Activated T-cell treated with anti-CD3 and anti-CD28 coated beads, Interleukin-2, amount 50 U/mL, for 24 hours (primary cell): Measurements from ENCODE around the gene GPR158.

Experiments used
- DNase-seq: peaks from one replicate; pipeline ENCODE4 v3.0.0-alpha.2; 2020
- H3K27ac Mint-ChIP-seq: 2 replicates; pipeline ENCODE4 v1.8.0; 2020; ENCODE audit warnings: mild to moderate bottlenecking, mixed read lengths
- H3K27me3 Mint-ChIP-seq: 2 replicates; pipeline ENCODE4 v1.8.0; 2020; ENCODE audit warnings: mixed read lengths
- H3K36me3 Mint-ChIP-seq: 2 replicates; pipeline ENCODE4 v1.8.0; 2020; ENCODE audit warnings: low read depth, mixed read lengths
- H3K4me1 Mint-ChIP-seq: 2 replicates; pipeline ENCODE4 v1.8.0; 2020; ENCODE audit warnings: low read depth, mixed read lengths
- H3K4me3 Mint-ChIP-seq: 2 replicates; pipeline ENCODE4 v1.8.0; 2020; ENCODE audit warnings: mild to moderate bottlenecking, moderate library complexity, mixed read lengths
- H3K9me3 Mint-ChIP-seq: 2 replicates; pipeline ENCODE4 v1.8.0; 2020; ENCODE audit warnings: mixed read lengths

Gene GPR158

DNA sequence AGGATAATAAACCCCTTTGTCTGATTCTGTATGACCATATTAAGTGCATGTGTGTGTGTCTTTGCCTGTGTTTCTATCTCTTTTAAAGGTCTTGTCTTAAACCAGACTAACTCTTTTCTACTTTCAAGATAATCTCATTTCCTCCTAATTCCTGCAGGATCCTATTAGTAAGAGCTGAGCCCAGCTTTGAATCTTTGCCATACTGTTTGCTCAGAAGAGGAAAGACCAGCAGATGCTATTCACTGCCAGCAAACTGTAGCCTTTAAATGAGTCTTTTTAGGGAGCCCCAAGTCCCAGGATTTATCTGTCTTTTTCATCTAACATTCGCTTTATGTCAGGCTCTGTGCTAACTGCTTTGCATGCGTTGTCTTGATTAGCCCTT is 2.9 kb downstream of the GPR158 start:
- Mint-ChIP-seq H3K9me3 (peaks cover 4% of the 10 kb centered on the region), H3K27ac (no peak overlapping the region), H3K36me3 (no peaks in the 10 kb centered on the region), H3K4me3 (no peak overlapping the region), H3K4me1 (peaks cover 18% of the 10 kb centered on the region), H3K27me3 (peaks cover 63% of the 10 kb centered on the region)
- DNase-seq: no peak

DNA sequence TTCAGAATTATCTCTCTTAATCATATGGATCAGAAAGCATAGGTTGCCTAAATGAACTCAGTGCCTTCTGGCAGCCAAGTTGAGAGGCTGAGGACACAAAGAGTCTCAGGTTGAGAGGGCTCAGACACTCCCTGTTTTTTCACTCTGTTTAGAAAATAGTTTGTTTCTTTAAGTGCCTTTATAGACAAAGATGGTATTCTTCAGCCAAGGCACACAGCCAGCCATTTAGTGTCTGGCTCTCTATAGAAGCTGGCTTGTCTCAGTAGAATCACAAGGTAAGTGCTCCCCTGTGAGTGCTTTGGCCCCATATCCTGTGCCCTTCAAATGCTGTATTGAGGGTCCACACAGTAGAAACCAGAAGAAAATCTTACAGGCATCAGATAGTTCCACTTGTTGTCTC is 3.6 kb downstream of the GPR158 start:
- DNase-seq: no peak
- Mint-ChIP-seq H3K9me3 (peaks cover 4% of the 10 kb centered on the region), H3K36me3 (no peaks in the 10 kb centered on the region), H3K4me3 (no peak overlapping the region), H3K27ac (no peak overlapping the region), H3K4me1 (peaks cover 18% of the 10 kb centered on the region), H3K27me3 (peaks cover 62% of the 10 kb centered on the region)

DNA sequence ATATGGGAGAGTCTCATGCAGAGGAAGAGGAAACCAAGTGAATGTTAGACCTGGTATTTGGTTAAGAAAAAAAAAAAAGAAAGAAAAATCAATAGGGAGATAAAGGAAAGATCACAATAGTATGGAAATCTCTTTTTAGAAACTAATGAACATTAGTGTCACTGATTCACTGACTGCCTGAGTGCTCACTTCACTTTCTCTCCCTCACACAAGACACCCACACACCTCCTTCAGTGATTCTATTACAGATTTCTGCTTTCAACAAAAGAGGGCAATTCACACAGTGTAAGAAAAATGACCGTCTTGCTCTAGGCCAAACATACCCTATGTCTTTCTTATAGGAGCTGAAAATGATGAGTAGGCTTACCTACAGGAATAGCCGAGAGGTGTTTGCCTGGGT is 6.0 kb downstream of the GPR158 start:
- H3K4me1 Mint-ChIP-seq: peaks cover 7% of the 10 kb centered on the region
- no peak overlapping the region for H3K4me3 Mint-ChIP-seq
- no peak for DNase-seq
- H3K27me3 Mint-ChIP-seq: peaks cover 42% of the 10 kb centered on the region
- no peaks in the 10 kb centered on the region for H3K9me3 Mint-ChIP-seq
- H3K36me3 Mint-ChIP-seq: no peaks in the 10 kb centered on the region
- H3K27ac Mint-ChIP-seq: no peak overlapping the region

DNA sequence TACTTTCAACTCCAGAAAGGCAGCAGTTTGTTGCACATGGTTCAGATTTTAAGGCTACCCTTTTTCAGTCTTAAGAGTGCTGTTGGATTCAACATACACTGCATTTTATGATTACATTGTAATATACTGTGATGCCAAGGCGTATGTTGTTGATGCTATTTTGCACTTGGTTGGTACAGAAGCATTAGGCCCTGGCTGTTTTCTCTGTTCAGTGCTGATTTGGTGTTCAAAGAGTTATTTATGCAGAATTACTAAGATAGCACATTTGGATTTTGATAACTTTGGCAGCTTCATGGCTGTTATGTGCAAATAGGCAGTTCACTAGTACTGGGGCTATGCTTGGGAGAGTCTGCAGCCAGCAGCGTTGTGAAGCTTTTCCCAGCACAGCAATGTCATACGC is 7.8 kb downstream of the GPR158 start:
- Mint-ChIP-seq H3K27ac (no peak overlapping the region), H3K9me3 (no peaks in the 10 kb centered on the region), H3K4me3 (no peak overlapping the region), H3K4me1 (no peaks in the 10 kb centered on the region), H3K27me3 (peaks cover 31% of the 10 kb centered on the region), H3K36me3 (no peaks in the 10 kb centered on the region)
- DNase-seq: no peak

DNA sequence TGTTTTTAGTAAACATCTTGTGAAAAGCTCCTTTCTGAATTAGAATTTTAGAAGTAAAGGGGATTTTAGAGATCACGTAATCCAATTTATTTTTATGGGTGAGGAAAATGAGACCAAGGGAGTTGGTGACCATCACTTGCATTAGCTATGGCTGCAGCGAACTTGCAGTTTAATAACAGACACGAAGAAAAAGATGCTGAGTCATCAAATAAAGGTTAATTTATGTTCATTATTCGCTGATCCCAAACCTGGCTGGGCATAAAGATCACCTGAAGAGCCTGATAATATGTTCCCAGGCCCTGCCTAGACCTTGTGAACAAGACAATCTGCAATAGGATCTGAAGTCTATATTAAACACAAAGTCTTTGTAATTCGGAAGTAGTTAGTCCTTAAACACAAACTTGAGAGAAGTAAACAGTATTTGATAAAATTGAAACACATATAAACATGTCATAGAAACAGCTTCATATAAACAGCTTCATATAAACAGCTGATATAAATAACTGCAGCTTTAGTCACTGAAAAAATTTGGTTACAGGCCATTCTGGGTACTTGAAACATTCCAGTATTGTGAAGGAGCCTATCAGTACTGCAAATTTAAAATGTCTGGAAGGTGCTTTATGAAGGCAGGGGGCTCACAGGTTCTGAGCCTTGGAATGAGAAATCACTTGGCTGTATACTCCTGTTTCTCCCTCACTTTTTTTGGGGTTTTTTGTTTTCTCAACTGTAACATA is 16.5 kb downstream of the GPR158 start:
- no peaks in the 10 kb centered on the region for H3K9me3 Mint-ChIP-seq
- no peaks in the 10 kb centered on the region for H3K36me3 Mint-ChIP-seq
- H3K4me3 Mint-ChIP-seq: no peak overlapping the region
- no peaks in the 10 kb centered on the region for H3K4me1 Mint-ChIP-seq
- peaks cover 5% of the 10 kb centered on the region for H3K27me3 Mint-ChIP-seq
- no peak for DNase-seq
- H3K27ac Mint-ChIP-seq: no peak overlapping the region

DNA sequence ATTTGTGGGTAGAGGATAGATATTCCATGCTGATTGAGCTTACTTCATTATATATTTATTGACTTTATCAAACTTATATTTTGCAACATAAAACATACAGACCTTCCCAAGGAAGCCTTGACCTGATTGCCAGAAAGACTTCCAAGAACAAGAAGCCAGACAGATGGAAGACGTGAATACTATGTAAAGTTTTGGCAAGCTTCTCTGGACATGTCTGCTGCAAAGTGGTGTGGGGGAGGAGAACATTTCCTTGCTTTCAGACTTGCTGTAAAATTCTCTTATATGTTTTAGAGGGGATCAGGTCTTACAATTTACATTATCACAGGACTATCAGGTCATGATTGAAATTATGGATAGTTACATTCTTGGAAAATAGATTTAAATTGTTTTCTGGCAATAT is 23.4 kb downstream of the GPR158 start:
- no peaks in the 10 kb centered on the region for H3K4me1 Mint-ChIP-seq
- no peak overlapping the region for H3K27ac Mint-ChIP-seq
- no peaks in the 10 kb centered on the region for H3K36me3 Mint-ChIP-seq
- no peaks in the 10 kb centered on the region for H3K9me3 Mint-ChIP-seq
- no peak overlapping the region for H3K4me3 Mint-ChIP-seq
- H3K27me3 Mint-ChIP-seq: no peaks in the 10 kb centered on the region
- DNase-seq: no peak

DNA sequence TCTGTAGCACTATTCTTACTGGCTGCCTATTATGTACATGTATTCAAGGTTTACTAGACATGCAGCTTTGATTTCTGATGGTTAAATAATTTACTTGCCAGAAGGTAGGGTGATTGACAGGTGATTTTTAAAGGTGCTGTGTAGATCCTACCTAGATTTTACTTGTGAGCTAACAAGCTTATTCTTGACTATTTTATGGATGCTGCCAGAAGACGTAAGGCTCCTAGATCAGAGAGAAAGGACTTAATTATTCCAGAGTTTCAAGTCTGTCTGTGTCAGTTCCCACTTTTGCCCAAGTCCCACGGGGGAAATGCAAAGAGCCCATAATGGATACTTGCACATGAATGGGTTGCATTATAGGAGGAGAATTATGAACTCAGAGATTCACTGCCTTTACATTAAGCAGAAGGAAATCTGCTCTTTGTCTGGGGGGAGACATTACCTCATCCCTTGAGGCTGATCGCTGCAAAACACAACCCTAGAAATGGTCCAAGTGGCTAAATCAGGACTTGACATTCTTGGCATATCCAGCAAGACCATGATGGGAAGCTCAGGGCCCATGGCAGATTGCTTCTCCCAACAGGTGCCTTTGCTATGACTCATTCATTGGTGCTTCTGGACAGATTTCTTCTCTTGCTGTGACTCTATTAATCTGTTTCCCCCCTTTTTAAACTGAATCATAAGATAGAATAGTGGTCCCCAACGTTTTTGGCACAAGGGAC is 32.1 kb downstream of the GPR158 start:
- no peak overlapping the region for H3K4me3 Mint-ChIP-seq
- H3K9me3 Mint-ChIP-seq: no peaks in the 10 kb centered on the region
- H3K27ac Mint-ChIP-seq: no peak overlapping the region
- no peaks in the 10 kb centered on the region for H3K4me1 Mint-ChIP-seq
- no peaks in the 10 kb centered on the region for H3K36me3 Mint-ChIP-seq
- H3K27me3 Mint-ChIP-seq: peaks cover 7% of the 10 kb centered on the region
- DNase-seq: no peak

DNA sequence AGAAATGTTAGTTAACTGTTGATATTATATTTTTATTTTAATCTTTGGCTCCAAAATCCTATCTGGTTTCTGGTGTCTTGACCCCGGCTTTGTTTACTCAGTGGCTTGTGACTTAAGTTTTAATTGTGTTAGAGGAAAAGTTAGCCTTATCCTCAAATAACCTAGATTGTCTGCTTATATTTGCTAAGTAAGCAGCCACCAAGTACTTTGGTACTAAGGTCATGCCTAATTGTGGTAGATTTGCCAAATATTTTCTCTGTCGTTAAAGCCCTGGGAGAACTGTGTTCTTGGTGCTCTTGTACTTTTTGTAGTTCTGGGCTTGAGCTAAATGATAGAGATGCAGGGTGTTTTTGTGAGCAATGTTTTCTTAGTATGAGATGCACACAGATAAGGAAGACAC is 34.8 kb downstream of the GPR158 start:
- no peak overlapping the region for H3K4me3 Mint-ChIP-seq
- no peak for DNase-seq
- H3K27me3 Mint-ChIP-seq: peaks cover 7% of the 10 kb centered on the region
- no peaks in the 10 kb centered on the region for H3K4me1 Mint-ChIP-seq
- no peaks in the 10 kb centered on the region for H3K9me3 Mint-ChIP-seq
- no peak overlapping the region for H3K27ac Mint-ChIP-seq
- H3K36me3 Mint-ChIP-seq: no peaks in the 10 kb centered on the region

DNA sequence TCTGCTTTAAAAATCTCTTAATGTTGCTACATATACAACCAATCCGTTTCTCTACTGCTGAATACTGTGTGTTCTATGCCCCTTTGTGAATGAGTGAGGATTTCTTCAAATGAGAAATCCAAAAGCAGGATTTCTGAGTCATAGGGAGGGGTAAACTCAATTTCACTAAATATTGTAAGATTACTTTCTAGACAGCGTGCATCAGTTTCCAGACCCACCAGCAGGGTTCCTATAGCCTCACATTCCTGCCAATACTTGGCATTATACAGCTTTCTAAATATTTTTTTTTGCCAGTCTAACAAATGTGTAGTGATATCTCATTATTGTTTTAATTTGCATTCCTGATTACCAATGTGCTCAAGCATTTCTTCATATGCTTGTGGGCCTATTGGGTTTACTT is 35.5 kb downstream of the GPR158 start:
- no peaks in the 10 kb centered on the region for H3K36me3 Mint-ChIP-seq
- H3K4me3 Mint-ChIP-seq: no peak overlapping the region
- peaks cover 7% of the 10 kb centered on the region for H3K27me3 Mint-ChIP-seq
- DNase-seq: no peak
- H3K27ac Mint-ChIP-seq: no peak overlapping the region
- H3K4me1 Mint-ChIP-seq: no peaks in the 10 kb centered on the region
- H3K9me3 Mint-ChIP-seq: no peaks in the 10 kb centered on the region

DNA sequence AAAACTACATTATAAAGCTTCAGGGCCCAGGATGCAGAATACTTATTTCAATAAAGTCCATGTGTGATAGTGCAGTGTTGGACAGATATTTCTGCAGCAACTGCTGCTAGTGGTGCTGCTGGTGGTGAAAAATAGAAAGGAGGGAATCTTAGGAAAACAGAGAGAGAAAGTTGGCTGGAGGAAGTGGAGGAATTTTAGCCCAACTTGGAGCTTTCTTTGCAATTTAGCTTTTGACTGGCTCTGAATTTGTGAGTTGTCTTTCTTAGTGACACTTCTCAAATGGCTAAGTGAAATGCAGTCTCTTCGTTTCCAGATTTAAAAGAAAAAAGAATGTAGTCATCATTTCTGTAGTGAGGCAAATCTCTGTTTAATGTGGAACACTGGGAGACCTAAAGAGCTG is 45.4 kb downstream of the GPR158 start:
- no peaks in the 10 kb centered on the region for H3K36me3 Mint-ChIP-seq
- DNase-seq: no peak
- H3K4me3 Mint-ChIP-seq: no peak overlapping the region

DNA sequence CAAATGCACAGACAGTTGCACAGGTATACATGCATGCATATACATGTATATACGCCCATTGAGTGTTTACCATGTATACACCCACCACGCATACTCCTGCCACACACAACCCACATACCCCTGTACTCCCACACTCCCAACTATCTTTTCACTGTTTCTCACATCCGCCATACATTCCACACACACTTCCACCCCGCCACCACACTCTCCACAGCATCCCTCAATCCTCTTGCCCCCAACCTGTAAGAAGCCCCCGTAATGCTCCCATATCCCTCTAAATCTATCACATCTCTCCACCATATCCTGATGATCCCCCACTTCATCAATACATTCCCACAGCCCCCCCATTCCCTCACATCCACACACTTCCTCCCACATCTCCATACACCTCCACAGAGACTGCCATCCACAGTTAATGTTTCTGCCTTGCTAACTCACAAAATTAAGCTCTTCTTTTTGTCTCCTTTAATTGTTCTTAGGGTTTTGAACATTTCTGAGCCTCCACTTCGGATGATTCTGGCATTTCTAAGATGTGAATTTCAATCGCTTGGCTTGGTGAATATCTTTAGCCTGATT is 47.4 kb downstream of the GPR158 start:
- H3K36me3 Mint-ChIP-seq: no peaks in the 10 kb centered on the region
- H3K4me1 Mint-ChIP-seq: no peaks in the 10 kb centered on the region
- H3K27me3 Mint-ChIP-seq: no peaks in the 10 kb centered on the region
- no peak for DNase-seq
- no peak overlapping the region for H3K4me3 Mint-ChIP-seq
- H3K27ac Mint-ChIP-seq: no peak overlapping the region
- no peaks in the 10 kb centered on the region for H3K9me3 Mint-ChIP-seq

More for the DNA sequence above, 45.4 kb downstream of the GPR158 start:
- no peaks in the 10 kb centered on the region for H3K9me3 Mint-ChIP-seq
- H3K27ac Mint-ChIP-seq: no peak overlapping the region
- no peaks in the 10 kb centered on the region for H3K4me1 Mint-ChIP-seq
- H3K27me3 Mint-ChIP-seq: peaks cover 3% of the 10 kb centered on the region

DNA sequence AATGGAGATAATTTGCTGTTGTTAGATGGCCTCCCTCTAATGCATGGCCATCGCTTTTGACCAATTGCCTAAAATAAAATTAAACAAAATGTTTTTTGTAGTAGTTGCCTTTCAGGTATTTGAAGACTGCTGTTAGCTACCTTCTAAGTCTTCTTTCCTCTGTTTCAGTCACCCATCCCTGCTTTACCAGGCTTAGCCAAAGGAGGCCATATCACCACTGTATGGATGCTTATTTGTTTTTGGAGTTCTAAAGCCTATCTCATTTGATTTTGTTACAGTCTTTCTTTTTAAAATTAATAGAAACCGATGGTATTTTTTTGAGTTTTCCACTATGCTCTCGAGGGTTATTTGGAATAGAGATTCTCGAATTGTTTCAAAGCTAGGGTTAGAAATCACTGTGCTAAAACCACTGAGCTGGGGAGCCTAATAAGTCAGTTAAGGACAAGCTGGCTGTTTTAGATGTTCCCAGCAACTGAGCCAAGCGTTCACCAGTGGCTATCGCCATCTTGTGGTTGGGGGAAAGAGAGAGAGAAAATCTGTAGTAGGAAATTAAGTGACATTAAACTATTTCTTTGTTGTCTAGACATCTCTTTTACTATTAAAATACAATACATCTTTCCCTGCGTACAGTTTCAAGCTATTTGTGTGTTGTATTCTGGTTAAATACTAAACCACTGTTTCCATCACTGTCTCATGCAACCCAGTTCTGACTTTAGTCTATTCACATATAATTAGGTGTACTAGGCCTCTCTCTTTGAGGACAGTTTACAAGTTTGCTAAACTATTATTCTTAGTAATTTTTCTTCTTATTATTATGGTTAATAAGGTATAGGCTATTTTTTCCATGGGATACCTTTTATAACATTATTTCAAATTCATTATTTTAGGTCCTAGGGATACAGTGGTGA is 52.2 kb downstream of the GPR158 start:
- H3K9me3 Mint-ChIP-seq: no peaks in the 10 kb centered on the region
- DNase-seq: no peak
- no peak overlapping the region for H3K27ac Mint-ChIP-seq
- no peak overlapping the region for H3K4me3 Mint-ChIP-seq
- H3K27me3 Mint-ChIP-seq: no peaks in the 10 kb centered on the region
- H3K4me1 Mint-ChIP-seq: no peaks in the 10 kb centered on the region
- no peaks in the 10 kb centered on the region for H3K36me3 Mint-ChIP-seq

DNA sequence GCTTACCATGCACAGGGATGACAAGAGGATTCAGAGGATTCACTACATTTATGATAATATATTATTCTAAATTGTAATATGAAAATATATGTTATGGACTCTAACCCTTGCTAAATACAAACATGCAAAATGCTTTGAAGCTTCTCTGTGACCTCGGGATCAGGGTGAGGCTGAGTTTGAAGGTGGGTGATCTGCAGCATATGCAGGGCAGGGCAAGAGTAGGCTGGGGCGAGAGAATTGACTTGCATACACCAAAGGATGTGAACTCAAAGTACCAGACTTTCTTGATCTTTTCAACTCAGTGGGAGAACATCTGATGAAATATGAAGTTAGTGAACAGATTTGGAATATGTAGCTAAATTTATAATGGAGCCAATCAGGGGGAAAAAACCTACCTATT is 57.0 kb downstream of the GPR158 start:
- H3K4me3 Mint-ChIP-seq: no peak overlapping the region
- peaks cover 2% of the 10 kb centered on the region for H3K27me3 Mint-ChIP-seq
- peaks cover 2% of the 10 kb centered on the region for H3K9me3 Mint-ChIP-seq
- no peaks in the 10 kb centered on the region for H3K36me3 Mint-ChIP-seq
- no peak for DNase-seq
- no peaks in the 10 kb centered on the region for H3K4me1 Mint-ChIP-seq
- H3K27ac Mint-ChIP-seq: no peak overlapping the region

DNA sequence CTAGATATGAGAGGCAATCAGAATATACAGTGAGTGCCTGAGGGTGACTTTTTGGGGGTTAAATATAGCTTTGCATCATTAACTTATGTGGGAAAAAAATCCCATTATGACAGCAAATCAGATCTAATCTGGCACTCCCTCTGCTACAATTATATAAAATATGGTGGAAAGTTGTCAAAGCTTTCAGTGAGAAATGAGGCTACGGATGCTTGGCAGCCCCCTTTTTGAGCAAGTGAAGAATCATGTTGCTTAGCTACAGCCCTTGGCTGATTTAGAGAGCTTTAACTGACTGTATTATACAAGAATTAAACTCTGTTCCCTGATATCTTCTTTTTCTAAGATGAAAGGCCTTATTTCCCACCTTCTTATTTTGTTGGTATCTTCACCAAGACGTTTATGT is 57.4 kb downstream of the GPR158 start:
- Mint-ChIP-seq H3K27ac (no peak overlapping the region), H3K36me3 (no peaks in the 10 kb centered on the region), H3K4me1 (no peaks in the 10 kb centered on the region), H3K9me3 (peaks cover 2% of the 10 kb centered on the region), H3K4me3 (no peak overlapping the region), H3K27me3 (peaks cover 2% of the 10 kb centered on the region)
- no peak for DNase-seq
